BE2C (cell line): Measurements from ENCODE around the gene PDGFC.

Experiments
- DNase-seq: peaks from one replicate; pipeline ENCODE4 v3.0.0-alpha.2; 2020
- H3K27me3 ChIP-seq: fragments of 250-450 bp; sonication (Bioruptor Pico); 2 replicates; pipeline ENCODE4 v1.5.1; 2020; ENCODE audit warnings: mild to moderate bottlenecking
- H3K36me3 ChIP-seq: fragments of 250-450 bp; sonication (Bioruptor Pico); 2 replicates; pipeline ENCODE4 v1.5.1; 2020; ENCODE audit warnings: mild to moderate bottlenecking
- H3K4me1 ChIP-seq: fragments of 250-450 bp; sonication (Bioruptor Pico); 2 replicates; pipeline ENCODE4 v1.5.1; 2020
- H3K4me3 ChIP-seq: 2 replicates; pipeline ENCODE4 v1.5.1; 2011; ENCODE audit warnings: low read depth, low read length
- H3K9me3 ChIP-seq: fragments of 250-450 bp; sonication (Bioruptor Pico); 2 replicates; pipeline ENCODE4 v1.5.1; 2020
- TF ChIP-seq, protein P1 (sequence below): IDR thresholded peaks from 2 replicates; pipeline ENCODE4 v1.5.1; 2012; ENCODE audit warnings: mild to moderate bottlenecking, low read depth, low read length

Gene PDGFC

GRCh38 chr4:156795727-156796126 lies 175.9 kb downstream of the PDGFC start:
- H3K27me3 ChIP-seq = no peaks in the 10 kb centered on the region
- no peaks in the 10 kb centered on the region for H3K4me1 ChIP-seq
- TF ChIP-seq, protein P1, sequence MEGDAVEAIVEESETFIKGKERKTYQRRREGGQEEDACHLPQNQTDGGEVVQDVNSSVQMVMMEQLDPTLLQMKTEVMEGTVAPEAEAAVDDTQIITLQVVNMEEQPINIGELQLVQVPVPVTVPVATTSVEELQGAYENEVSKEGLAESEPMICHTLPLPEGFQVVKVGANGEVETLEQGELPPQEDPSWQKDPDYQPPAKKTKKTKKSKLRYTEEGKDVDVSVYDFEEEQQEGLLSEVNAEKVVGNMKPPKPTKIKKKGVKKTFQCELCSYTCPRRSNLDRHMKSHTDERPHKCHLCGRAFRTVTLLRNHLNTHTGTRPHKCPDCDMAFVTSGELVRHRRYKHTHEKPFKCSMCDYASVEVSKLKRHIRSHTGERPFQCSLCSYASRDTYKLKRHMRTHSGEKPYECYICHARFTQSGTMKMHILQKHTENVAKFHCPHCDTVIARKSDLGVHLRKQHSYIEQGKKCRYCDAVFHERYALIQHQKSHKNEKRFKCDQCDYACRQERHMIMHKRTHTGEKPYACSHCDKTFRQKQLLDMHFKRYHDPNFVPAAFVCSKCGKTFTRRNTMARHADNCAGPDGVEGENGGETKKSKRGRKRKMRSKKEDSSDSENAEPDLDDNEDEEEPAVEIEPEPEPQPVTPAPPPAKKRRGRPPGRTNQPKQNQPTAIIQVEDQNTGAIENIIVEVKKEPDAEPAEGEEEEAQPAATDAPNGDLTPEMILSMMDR = no peak
- no peak for DNase-seq
- no peaks in the 10 kb centered on the region for H3K9me3 ChIP-seq
- H3K4me3 ChIP-seq = no peak overlapping the region
- H3K36me3 ChIP-seq = no peaks in the 10 kb centered on the region

- no peaks in the 10 kb centered on the region for H3K27me3 ChIP-seq
- DNase-seq = no peak
- no peaks in the 10 kb centered on the region for H3K36me3 ChIP-seq
- H3K9me3 ChIP-seq = no peaks in the 10 kb centered on the region
- TF ChIP-seq, protein P1 = no peak
- H3K4me1 ChIP-seq = no peaks in the 10 kb centered on the region
- H3K4me3 ChIP-seq = no peak overlapping the region
Observed at GRCh38 chr4:156794863-156795262, 176.7 kb downstream of the PDGFC start.

DNA sequence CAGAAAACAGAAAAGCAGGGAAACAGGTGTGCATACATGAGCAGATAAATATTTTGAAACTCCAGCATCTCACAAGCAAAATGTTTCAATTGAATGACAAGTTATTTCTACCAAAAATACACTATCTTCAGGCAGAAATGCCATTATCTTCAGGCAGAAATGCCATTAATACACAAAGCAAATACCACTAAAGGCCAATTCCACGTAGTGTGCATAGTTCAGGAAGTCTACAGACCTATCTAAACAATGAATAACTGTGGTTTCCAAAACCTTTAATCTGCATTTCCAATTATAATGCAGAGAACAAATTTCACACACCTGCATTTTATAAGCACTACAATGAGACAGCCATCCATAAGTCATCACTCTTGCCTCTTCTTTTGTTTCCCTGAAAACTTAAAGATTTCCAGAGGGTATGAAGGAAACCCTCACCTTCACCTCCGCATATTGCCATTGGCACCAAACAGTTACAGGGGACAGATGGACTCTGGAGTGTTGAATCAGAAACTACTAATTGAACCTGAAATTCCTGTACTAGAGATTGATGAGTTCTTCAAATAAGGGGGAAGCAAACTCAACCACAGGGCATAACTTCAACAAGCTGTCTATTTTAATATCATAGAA lies 179.0 kb downstream of the PDGFC start:
- Histone ChIP-seq H3K9me3 (no peaks in the 10 kb centered on the region), H3K36me3 (no peaks in the 10 kb centered on the region), H3K27me3 (no peaks in the 10 kb centered on the region), H3K4me3 (no peak overlapping the region), H3K4me1 (no peaks in the 10 kb centered on the region)
- DNase-seq = no peak
- TF ChIP-seq, protein P1 = no peak

DNA sequence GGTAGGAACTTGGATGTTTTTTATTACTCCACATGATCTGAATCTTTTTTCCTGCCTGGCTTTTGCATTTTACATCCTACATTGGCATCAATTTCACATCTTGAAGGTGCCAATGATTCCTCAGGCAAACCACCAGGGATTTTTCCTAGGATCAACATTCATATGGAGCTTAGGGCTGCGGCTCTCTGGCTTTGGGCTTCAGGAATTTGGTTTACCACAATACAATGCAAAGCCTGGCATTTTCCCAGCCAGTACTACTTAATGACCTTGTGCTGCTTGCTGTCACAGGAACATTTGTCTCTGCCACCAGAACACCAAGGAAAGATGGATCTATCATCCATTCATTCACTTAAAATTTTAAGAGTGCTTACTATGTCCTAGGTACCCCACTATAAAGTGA lies 180.7 kb downstream of the PDGFC start:
- Histone ChIP-seq H3K36me3 (no peaks in the 10 kb centered on the region), H3K4me1 (no peaks in the 10 kb centered on the region), H3K4me3 (no peak overlapping the region), H3K27me3 (no peaks in the 10 kb centered on the region), H3K9me3 (no peaks in the 10 kb centered on the region)
- DNase-seq = no peak
- TF ChIP-seq, protein P1 = no peak

DNA sequence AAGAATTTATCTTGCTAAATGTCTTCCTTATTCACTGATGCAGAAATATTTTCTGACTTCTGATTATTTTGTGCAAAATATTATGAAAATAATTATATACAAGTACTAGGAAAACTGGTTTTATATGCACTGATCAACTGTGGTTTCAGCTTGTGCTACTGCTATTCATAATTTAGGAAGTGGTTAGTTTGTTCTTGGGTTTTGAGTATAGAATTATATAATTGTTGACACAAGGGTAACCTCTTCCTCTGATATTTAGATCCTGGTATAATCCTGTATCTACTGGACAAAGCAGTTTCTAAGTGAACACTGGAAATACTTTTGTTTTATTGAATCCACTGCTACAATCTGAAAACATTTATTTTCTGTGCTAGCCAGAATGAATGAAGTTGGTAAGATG lies 182.8 kb downstream of the PDGFC start:
- Histone ChIP-seq H3K9me3 (no peaks in the 10 kb centered on the region), H3K27me3 (no peaks in the 10 kb centered on the region), H3K4me3 (no peak overlapping the region), H3K4me1 (no peaks in the 10 kb centered on the region), H3K36me3 (no peaks in the 10 kb centered on the region)
- TF ChIP-seq, protein P1 = no peak
- no peak for DNase-seq

DNA sequence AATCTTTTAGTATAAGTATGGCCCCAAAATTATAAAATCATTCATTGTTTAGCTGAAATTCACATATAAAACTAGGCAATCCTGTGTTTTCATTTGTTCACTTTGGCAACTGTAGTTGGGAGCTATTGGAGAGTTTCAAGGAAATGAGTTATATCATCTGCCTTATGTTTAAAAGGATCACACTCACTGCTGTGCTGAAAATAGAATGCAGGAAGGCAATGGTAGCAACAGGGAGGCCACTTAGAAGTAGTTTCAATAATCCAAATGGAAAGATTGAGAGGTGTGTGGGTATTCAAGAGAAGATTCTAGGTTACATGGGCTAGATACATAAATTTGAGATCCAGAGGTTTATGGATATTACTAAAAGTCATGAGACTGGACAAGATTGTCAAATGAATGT lies 184.9 kb downstream of the PDGFC start:
- TF ChIP-seq, protein P1 = no peak
- Histone ChIP-seq H3K27me3 (no peaks in the 10 kb centered on the region), H3K36me3 (no peaks in the 10 kb centered on the region), H3K9me3 (no peaks in the 10 kb centered on the region), H3K4me1 (no peaks in the 10 kb centered on the region), H3K4me3 (no peak overlapping the region)
- no peak for DNase-seq
